Gastrocnemius medialis (tissue), 4 donors: ENCODE data around the gene RAD51B. TPM values are rescaled to one million over a fixed set of nuclear protein-coding genes. Genes with fewer than 3 reads are reported as not detected.
A peak's percentile ranks its signal among the peaks of the same experiment; 100 is the strongest.

Experiments used
- ATAC-seq, 2 donors: fragments of 150-250 bp; one replicate each; pipeline ENCODE4 v1.9.1; 2016
- DNase-seq, 2 donors: peaks; one replicate each; pipeline ENCODE4 v3.0.0-alpha.2; 2019
- H3K27ac ChIP-seq, 4 donors: fragments of 200-600 bp; sonication (generic); 1 replicate in 1 of 4; 2 replicates in 3 of 4; pipeline ENCODE4 v1.5.1; 2016 to 2018; ENCODE audit warnings: mild to moderate bottlenecking in 2 of 4, moderate library complexity in 1 of 4
- H3K27me3 ChIP-seq, 3 donors: fragments of 200-600 bp; sonication (generic) in 2 of 3; 1 replicate in 1 of 3; 2 replicates in 2 of 3; pipeline versions ENCODE4 v1.5.1 to v1.6.0; 2016 to 2019; ENCODE audit warnings: mild to moderate bottlenecking in 1 of 3, moderate library complexity in 1 of 3
- H3K36me3 ChIP-seq, 2 donors: fragments of 200-600 bp; sonication (generic) in 1 of 2; one replicate each; pipeline ENCODE4 v1.5.1; 2017 to 2018
- H3K4me1 ChIP-seq, 2 donors: fragments of 200-600 bp; sonication (generic) in 1 of 2; one replicate each; pipeline ENCODE4 v1.5.1; 2016 to 2017; ENCODE audit warnings: mild to moderate bottlenecking in 2 of 2
- H3K4me3 ChIP-seq, 4 donors: fragments of 200-600 bp; sonication (generic) in 3 of 4; 1 replicate in 1 of 4; 2 replicates in 3 of 4; pipeline ENCODE4 v1.5.1; 2016 to 2019; ENCODE audit warnings: mild to moderate bottlenecking in 2 of 4
- H3K9me3 ChIP-seq, 3 donors: fragments of 200-600 bp; sonication (generic) in 2 of 3; 1 replicate in 1 of 3; 2 replicates in 2 of 3; pipeline ENCODE4 v1.5.1; 2016 to 2019
- POLR2A ChIP-seq, 2 donors: fragments of 450-650 bp; IDR thresholded peaks; one replicate each; pipeline ENCODE4 v1.6.1; 2017; ENCODE audit warnings: antibody characterized with exemption in 2 of 2, mild to moderate bottlenecking in 2 of 2, moderate library complexity in 2 of 2
- in situ Hi-C, 4 donors: fragments of 200-750 bp; cut with MboI; loops; one replicate each; pipeline versions ENCODE4 v1.15.0 to v1.8.0; 2017; ENCODE audit warnings: low sequenced_read_pairs in 4 of 4
- intact Hi-C: fragments of 100-400 bp; cut with DNase I; formaldehyde crosslinking; loops from one replicate; pipeline ENCODE4 v1.15.1; 2023; ENCODE audit warnings: low total_unique reads
- total RNA-seq, 4 donors: library from RNA; depleted of rRNA; stranded (reverse); fragments of >200 nt; gene quantifications; one replicate each; pipeline versions ENCODE4 v1.1.0 to v1.2.3, GENCODE V29; 2016
- TF ChIP-seq, protein P1 (sequence below), 5 experiments: fragments of 450-650 bp in 3 of 5; fragments of 200-600 bp in 2 of 5; sonication (generic) in 2 of 5; IDR thresholded peaks in 4 of 5; conservative IDR thresholded peaks in 1 of 5; 1 replicate in 4 of 5; 2 replicates in 1 of 5; pipeline ENCODE4 v1.5.1; 2016 to 2019; ENCODE audit warnings: antibody characterized with exemption in 5 of 5, mild to moderate bottlenecking in 3 of 5, moderate library complexity in 3 of 5

Gene RAD51B
- total RNA-seq, 4 donors from 2014 or later = 1.6 to 3.3 (median 2.4) TPM

DNA sequence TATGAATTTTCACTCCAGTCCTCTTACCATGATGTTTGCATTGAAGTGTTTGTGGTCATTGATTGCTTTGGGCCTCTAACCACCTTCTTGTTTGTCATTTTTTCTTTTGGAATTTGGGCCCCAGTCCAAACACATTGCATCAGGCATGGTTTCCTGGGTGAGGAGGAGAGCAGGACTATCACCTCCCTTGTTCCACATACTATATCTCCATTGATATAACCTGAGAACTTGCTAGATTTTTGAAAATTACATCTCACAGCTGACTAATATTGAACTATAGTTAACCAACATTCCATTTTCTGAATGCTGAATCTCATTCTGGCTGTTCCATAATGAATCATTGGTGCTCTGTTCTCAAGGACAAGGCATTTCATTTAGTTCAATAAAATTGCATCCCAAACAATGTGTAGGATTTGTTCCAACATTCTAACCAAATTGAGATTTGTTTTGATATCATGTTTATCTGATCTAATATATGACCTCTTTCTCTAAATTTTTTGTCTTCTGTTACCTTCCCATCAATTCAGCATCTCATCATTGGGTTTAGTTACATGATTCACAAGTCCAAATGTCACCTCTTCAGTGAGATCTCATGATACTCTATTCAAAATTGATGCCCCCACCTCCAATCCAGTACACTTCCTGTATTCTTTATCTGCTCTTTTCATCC is 644.3 kb downstream of the RAD51B start:
- no peak overlapping the region for H3K4me3 ChIP-seq
- intact Hi-C loops = no loop called here
- H3K9me3 ChIP-seq = no peaks in the 10 kb centered on the region
- DNase-seq (no peak), ATAC-seq (no peak)
- TF ChIP-seq, protein P1, sequence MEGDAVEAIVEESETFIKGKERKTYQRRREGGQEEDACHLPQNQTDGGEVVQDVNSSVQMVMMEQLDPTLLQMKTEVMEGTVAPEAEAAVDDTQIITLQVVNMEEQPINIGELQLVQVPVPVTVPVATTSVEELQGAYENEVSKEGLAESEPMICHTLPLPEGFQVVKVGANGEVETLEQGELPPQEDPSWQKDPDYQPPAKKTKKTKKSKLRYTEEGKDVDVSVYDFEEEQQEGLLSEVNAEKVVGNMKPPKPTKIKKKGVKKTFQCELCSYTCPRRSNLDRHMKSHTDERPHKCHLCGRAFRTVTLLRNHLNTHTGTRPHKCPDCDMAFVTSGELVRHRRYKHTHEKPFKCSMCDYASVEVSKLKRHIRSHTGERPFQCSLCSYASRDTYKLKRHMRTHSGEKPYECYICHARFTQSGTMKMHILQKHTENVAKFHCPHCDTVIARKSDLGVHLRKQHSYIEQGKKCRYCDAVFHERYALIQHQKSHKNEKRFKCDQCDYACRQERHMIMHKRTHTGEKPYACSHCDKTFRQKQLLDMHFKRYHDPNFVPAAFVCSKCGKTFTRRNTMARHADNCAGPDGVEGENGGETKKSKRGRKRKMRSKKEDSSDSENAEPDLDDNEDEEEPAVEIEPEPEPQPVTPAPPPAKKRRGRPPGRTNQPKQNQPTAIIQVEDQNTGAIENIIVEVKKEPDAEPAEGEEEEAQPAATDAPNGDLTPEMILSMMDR (IDR thresholded peaks at IDR 0.05 in 4 of 5, conservative IDR thresholded peaks at IDR 0.05 in 1 of 5) = no peak
- no peak for TF ChIP-seq POLR2A (IDR thresholded peaks at IDR 0.05)
- in situ Hi-C loops = no loop called here
- peaks cover 24 to 31% of the 10 kb centered on the region in 2 donors for H3K4me1 ChIP-seq
- no peak overlapping the region for H3K27ac ChIP-seq
- H3K36me3 ChIP-seq = no peaks in the 10 kb centered on the region
- H3K27me3 ChIP-seq = no peaks in the 10 kb centered on the region

DNA sequence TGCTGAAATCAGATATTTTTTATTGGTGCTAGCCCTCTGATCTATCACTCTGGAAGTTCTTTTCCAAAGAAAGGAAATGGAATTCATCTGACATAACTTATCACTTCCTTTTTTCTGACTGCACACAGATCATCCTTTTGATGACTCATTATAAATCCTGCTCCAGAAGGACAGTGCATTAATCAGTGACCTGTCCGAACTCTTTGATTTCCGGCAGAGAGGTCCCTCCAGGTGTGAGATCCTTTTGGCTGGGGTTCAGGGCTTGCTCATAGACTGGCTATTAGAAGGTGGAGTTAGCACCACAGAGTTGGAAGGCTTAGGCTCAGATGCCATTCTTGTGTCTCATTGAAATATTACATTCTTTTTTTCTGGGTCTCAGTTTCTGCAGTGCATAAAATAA is 645.1 kb downstream of the RAD51B start:
- Histone ChIP-seq H3K27me3 (no peaks in the 10 kb centered on the region), H3K4me1 (peaks cover 16 to 23% of the 10 kb centered on the region in 2 donors), H3K27ac (no peak overlapping the region), H3K36me3 (no peaks in the 10 kb centered on the region), H3K4me3 (no peak overlapping the region), H3K9me3 (no peaks in the 10 kb centered on the region)
- ATAC-seq (no peak), DNase-seq (no peak)
- TF ChIP-seq, protein P1 (IDR thresholded peaks at IDR 0.05 in 4 of 5, conservative IDR thresholded peaks at IDR 0.05 in 1 of 5) = no peak
- TF ChIP-seq POLR2A (IDR thresholded peaks at IDR 0.05) = no peak
- in situ Hi-C loops (no loop called here), intact Hi-C loops (no loop called here)

DNA sequence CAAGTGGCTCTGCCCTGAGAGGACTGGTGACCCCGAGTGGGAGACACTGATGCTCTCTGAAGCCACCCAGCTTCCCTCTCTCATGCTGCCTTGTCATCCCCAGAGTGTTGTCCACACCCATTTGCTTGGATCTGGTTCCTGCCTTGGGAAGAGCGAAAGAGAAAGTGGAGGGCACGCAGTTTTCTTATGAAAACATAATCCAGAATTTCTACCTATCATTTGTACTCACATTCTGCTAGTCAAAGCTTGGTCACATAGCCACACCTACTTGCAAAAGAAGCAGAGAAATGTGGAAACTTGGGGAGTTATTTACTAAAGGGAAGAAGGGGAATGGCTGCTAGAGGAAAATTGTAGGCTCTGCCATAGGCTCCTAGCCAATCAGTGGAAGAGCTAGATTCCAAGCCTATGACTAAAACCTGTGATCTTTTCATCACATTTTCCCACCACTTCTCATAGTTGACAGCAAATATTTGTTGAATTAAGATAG is 647.0 kb downstream of the RAD51B start:
- intact Hi-C loops = no loop called here
- H3K36me3 ChIP-seq = no peaks in the 10 kb centered on the region
- no peaks in the 10 kb centered on the region for H3K9me3 ChIP-seq
- TF ChIP-seq POLR2A (IDR thresholded peaks at IDR 0.05) = no peak
- TF ChIP-seq, protein P1 (IDR thresholded peaks at IDR 0.05 in 4 of 5, conservative IDR thresholded peaks at IDR 0.05 in 1 of 5) = no peak
- H3K27me3 ChIP-seq = no peaks in the 10 kb centered on the region
- DNase-seq (no peak), ATAC-seq (peak; percentile 46 to 68)
- H3K27ac ChIP-seq = peak overlapping the region in 3 of 4 donors; percentile 21 to 48 (median 26)
- no peak overlapping the region for H3K4me3 ChIP-seq
- in situ Hi-C loops = no loop called here
- peaks cover 2 to 7% of the 10 kb centered on the region in 2 donors for H3K4me1 ChIP-seq

DNA sequence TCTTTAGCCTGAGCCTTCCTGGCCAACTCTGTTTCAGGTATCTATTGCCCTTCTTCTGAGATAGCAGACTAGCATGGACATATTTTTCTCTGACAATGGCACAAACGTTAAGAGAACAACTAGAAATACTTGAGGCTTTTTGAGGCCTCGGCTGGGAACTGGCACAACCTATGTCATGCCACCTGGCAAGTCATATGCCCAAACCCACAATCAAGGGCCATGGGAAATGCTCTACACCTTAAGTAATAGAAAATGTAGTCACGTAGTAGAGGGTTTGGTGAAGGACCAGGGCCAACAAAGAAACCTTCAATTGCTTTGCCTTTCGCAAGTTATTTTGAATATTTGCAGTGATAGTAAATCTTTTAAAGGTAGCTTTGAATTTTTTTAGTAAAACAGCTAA is 647.8 kb downstream of the RAD51B start:
- peaks cover 3 to 10% of the 10 kb centered on the region in 2 donors for H3K4me1 ChIP-seq

More for the DNA sequence above, 647.8 kb downstream of the RAD51B start:
- Histone ChIP-seq H3K27ac (peak overlapping the region in 1 of 4 donors; percentile 21), H3K27me3 (no peaks in the 10 kb centered on the region), H3K36me3 (no peaks in the 10 kb centered on the region), H3K4me3 (no peak overlapping the region), H3K9me3 (no peaks in the 10 kb centered on the region)
- no peak for TF ChIP-seq POLR2A (IDR thresholded peaks at IDR 0.05)
- TF ChIP-seq, protein P1 (IDR thresholded peaks at IDR 0.05 in 4 of 5, conservative IDR thresholded peaks at IDR 0.05 in 1 of 5) = no peak
- ATAC-seq (no peak), DNase-seq (no peak)
- in situ Hi-C loops (no loop called here), intact Hi-C loops (no loop called here)
